NCI-H345 treated with DMSO at 0.1 percent for 48 hours (cell line): ENCODE data around the gene SPOCD1.

Source experiments
- DNase-seq: peaks from one replicate; lab custom pipeline; 2025; ENCODE audit not compliant: unreplicated experiment; lab: John Stamatoyannopoulos, UW

Gene SPOCD1

GRCh38 chr1:31742462-31743212 is 73.2 kb downstream of the SPOCD1 start:
- DNase-seq: no peak
